ENCODE results near the gene CKS2. TPM values are rescaled to one million over a fixed set of nuclear protein-coding genes. Genes with fewer than 3 reads are reported as not detected.

CKS2 gene
- total RNA-seq, 1 experiment from 2014 or later, result 260 TPM

- H3K4me2 ChIP-seq, result no peak overlapping the region
- no peak overlapping the region for H2AFZ ChIP-seq
- H3K27me3 ChIP-seq (ENCODE audit: insufficient read depth, low read depth), result no peaks in the 10 kb centered on the region
- peaks cover 32% of the 10 kb centered on the region for H3K79me2 ChIP-seq (ENCODE audit: low read depth)
- H3K9me2 ChIP-seq (ENCODE audit: insufficient read depth), result no peaks in the 10 kb centered on the region
- POLR2A ChIA-PET (ENCODE audit: unreplicated experiment), result no interaction called here
- no peak overlapping the region for H3K27ac ChIP-seq
- no peaks in the 10 kb centered on the region for H3K9me3 ChIP-seq (ENCODE audit: insufficient read depth, low read depth)
- no peaks in the 10 kb centered on the region for H3F3A ChIP-seq (ENCODE audit: insufficient read depth, low read depth)
- H3K36me3 ChIP-seq (ENCODE audit: low read depth), result peaks cover 18% of the 10 kb centered on the region
- no peak overlapping the region for H3K4me3 ChIP-seq
- DNase-seq, result no peak
- intact Hi-C loops (cut with micrococcal nuclease; ENCODE audit: unreplicated experiment), result no loop called here
- no peaks in the 10 kb centered on the region; the same call in 1 of the 2 replicates for H4K20me1 ChIP-seq (ENCODE audit: insufficient read depth)
- TF ChIP-seq CTCF (conservative IDR thresholded peaks at IDR 0.05), result no peak
- TF ChIP-seq EZH2 (IDR thresholded peaks at IDR 0.05; ENCODE audit: low read depth), result no peak
- BruUV-seq (replicated peaks), result no TSS peak
- CTCF ChIA-PET, result no interaction called here
- 0 out of 2 replicates have a peak, but pooled peaks cover under 1% of the 10 kb centered on the region for H3K4me1 ChIP-seq (replicated peaks; ENCODE audit: insufficient read depth)
Measured at GRCh38 chr9:89325733-89326132, 14.7 kb downstream of the CKS2 start.

DNA sequence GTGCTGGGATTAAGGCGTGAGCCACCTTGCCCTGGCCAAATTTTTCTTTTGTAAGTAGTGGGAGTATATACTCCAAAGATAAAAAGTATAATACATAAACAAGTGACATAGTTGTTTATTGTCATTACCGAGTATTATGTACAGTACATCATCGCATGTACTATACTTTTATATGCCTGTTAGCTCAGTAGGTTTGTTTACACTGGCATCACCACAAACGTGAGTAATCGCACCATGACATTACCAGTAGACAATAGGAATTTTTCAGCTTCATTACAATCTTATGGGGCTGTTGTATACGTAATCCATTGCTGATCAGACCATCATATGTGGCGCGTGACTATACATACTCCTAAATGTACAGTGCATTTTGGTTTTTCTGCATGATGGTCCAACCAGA, 17.1 kb downstream of the CKS2 start:
- Histone ChIP-seq H3K36me3 (ENCODE audit: low read depth) (peaks cover 27% of the 10 kb centered on the region), H3K27ac (no peak overlapping the region), H3F3A (ENCODE audit: insufficient read depth, low read depth) (no peaks in the 10 kb centered on the region), H3K27me3 (ENCODE audit: insufficient read depth, low read depth) (no peaks in the 10 kb centered on the region), H3K9me2 (ENCODE audit: insufficient read depth) (no peaks in the 10 kb centered on the region), H3K4me2 (no peak overlapping the region), H2AFZ (no peak overlapping the region), H3K4me1 (replicated peaks; ENCODE audit: insufficient read depth) (no peaks in the 10 kb centered on the region), H3K79me2 (ENCODE audit: low read depth) (peaks cover 8% of the 10 kb centered on the region), H3K4me3 (no peak overlapping the region), H3K9me3 (ENCODE audit: insufficient read depth, low read depth) (no peaks in the 10 kb centered on the region), H4K20me1 (ENCODE audit: insufficient read depth) (no peaks in the 10 kb centered on the region; the same call in 1 of the 2 replicates)
- BruUV-seq (replicated peaks), result no TSS peak
- no peak for TF ChIP-seq CTCF (conservative IDR thresholded peaks at IDR 0.05)
- TF ChIP-seq EZH2 (IDR thresholded peaks at IDR 0.05; ENCODE audit: low read depth), result no peak
- POLR2A ChIA-PET (ENCODE audit: unreplicated experiment), result no interaction called here
- intact Hi-C loops (cut with micrococcal nuclease; ENCODE audit: unreplicated experiment), result no loop called here
- CTCF ChIA-PET, result no interaction called here
- DNase-seq, result no peak

- Histone ChIP-seq H3K9me3 (ENCODE audit: insufficient read depth, low read depth) (no peaks in the 10 kb centered on the region), H3F3A (ENCODE audit: insufficient read depth, low read depth) (no peaks in the 10 kb centered on the region), H3K27ac (no peak overlapping the region), H3K79me2 (ENCODE audit: low read depth) (no peaks in the 10 kb centered on the region), H3K4me2 (no peak overlapping the region), H3K9me2 (ENCODE audit: insufficient read depth) (no peaks in the 10 kb centered on the region), H3K36me3 (ENCODE audit: low read depth) (peaks cover 42% of the 10 kb centered on the region), H3K27me3 (ENCODE audit: insufficient read depth, low read depth) (no peaks in the 10 kb centered on the region), H2AFZ (no peak overlapping the region), H3K4me3 (no peak overlapping the region), H4K20me1 (ENCODE audit: insufficient read depth) (peaks cover 7% of the 10 kb centered on the region; the same call in 1 of the 2 replicates), H3K4me1 (replicated peaks; ENCODE audit: insufficient read depth) (no peaks in the 10 kb centered on the region)
- POLR2A ChIA-PET (ENCODE audit: unreplicated experiment), result no interaction called here
- CTCF ChIA-PET, result no interaction called here
- TF ChIP-seq CTCF (conservative IDR thresholded peaks at IDR 0.05) (no peak), EZH2 (IDR thresholded peaks at IDR 0.05; ENCODE audit: low read depth) (no peak)
- DNase-seq, result no peak
- intact Hi-C loops (cut with micrococcal nuclease; ENCODE audit: unreplicated experiment), result no loop called here
- BruUV-seq (replicated peaks), result no TSS peak
Measured at GRCh38 chr9:89329917-89330316, 18.9 kb downstream of the CKS2 start.
